Measurements from ENCODE around the gene CUBN.

Gene CUBN

DNA sequence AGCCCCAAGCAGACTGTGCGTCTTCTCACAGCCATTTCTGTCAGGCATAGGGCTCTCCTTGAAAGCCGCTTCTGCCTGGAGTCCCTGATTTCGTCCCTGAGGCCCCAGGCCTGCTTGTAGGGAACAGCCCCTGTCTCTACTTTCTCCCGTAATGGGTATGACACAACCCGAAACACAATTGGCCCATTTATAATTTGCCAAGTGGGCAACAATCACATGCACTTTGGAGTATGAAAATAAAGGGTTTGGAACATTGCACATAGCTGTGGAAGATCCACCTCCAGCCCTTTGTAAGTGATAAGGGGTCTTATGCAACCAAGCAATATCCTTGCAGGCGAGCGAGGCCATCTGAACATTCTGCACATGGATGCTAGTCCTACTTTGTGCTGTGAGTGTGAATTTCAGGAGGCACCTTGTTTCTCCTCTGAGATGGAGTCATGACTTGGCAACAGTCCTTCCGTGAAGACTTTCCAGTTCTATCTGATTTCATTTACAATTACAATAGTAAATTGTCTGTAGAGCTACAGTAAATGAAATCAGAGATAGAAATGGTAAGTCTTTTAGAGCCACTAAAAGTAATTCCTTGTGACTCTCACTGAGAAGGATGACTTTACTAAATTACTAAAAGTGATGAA, 141.5 kb downstream of the CUBN start:
- no peak for DNase-seq (ENCODE audit: low spot score)

DNA sequence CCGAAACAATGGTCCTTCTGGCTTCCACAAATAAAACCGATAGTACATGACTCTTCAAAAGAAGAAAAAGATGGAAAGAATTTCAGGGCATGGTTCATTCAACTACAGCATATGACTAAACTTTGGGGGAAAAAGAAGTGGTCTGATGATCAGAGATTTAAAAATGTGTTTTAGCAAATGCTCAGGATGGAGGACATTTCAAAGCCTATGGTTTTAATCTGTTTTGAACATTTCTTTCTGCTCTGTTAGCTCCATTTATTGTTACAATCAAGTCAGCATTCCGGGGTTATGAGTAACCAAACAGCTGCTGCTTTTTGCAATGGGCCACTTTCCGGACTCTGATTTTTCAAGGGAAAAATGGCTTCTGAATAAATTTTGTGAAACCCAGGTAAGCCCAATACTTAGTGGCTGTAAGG, 142.4 kb downstream of the CUBN start:
- no peak for DNase-seq (ENCODE audit: low spot score)

GRCh38 chr10:16986406-16987205, 143.0 kb downstream of the CUBN start:
- no peak for DNase-seq (ENCODE audit: low spot score)

GRCh38 chr10:16986082-16986405, 143.6 kb downstream of the CUBN start:
- DNase-seq (ENCODE audit: low spot score), result no peak

- DNase-seq (ENCODE audit: low spot score), result no peak
Observed at GRCh38 chr10:16984242-16984641, 145.4 kb downstream of the CUBN start.

DNA sequence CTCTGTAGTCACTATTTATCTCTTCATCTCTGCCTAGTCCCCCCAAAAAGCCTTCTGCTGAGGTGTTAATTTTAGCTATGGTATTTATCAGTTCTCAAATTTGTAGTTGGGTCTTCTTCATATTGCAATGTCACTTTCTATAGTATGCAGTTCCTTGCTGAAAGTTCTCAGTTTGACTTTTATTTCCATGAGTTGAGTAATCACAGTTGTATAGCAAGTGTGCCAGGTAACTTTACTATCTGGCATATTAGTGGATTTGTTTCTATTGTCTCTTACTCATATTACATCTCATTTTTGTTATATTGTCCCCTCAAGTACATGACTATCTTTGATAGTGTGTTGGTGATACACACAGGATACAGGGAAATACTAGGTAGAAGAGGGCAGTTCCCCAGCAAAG, 152.8 kb downstream of the CUBN start:
- DNase-seq (ENCODE audit: low spot score), result no peak

GRCh38 chr10:16975188-16975587, 154.4 kb downstream of the CUBN start:
- DNase-seq (ENCODE audit: low spot score), result no peak

DNA sequence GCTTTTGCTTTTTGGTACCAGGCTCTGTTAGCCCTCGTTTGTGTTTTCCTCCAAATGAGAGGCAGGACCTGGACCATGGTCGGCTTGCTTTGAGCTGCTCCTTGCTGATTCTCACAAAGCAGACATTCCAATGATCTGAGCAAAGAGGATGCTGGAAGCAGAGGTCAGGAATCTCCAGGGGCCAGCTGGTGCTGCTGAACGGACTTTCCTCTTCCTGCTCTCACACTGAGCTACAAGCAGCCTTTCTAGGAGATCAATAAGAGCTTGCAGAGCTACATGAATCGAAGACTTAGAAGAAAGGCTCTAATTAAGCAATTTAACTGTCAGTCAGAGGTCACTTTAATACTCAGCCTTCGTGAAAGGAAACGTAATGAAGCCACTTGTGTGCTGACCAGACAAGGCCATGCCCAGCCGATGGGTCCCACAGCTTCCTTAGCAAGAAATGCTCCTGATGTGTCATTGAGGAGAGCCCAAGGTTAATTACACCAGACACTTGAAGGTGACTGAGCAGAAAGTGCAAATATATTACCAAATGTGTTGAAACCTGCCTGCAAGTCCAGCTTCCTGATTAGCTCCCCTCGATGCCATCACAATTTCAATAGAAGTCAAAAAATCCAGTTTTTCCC, 161.1 kb downstream of the CUBN start:
- DNase-seq (ENCODE audit: low spot score), result no peak

DNA sequence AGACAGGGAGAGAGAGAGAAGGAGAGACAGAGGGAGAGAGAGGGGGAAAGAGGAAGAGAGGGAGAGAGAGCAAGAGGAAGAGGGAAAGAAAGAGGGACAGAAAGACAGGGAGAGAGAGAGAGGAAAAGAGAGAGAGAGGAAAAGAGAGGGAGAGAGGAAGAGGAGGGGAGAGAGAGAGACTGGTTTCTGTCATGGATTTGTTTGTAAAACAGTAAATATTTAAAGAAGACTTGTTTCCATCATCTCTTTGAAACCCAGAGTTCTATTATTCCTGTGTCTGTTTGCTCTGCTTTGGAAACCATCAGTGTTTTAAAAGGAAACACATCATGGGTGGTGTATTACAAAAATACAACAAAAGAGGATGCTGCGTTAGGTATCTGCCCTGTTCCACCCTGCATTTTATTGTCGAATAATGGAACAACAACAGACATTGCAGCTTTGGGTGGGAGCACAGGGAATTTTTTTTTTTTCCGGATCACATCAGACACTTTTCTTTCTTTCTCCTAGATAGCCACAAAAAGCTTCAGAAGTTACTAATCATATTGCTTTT, 161.7 kb downstream of the CUBN start:
- DNase-seq (ENCODE audit: low spot score), result no peak

DNA sequence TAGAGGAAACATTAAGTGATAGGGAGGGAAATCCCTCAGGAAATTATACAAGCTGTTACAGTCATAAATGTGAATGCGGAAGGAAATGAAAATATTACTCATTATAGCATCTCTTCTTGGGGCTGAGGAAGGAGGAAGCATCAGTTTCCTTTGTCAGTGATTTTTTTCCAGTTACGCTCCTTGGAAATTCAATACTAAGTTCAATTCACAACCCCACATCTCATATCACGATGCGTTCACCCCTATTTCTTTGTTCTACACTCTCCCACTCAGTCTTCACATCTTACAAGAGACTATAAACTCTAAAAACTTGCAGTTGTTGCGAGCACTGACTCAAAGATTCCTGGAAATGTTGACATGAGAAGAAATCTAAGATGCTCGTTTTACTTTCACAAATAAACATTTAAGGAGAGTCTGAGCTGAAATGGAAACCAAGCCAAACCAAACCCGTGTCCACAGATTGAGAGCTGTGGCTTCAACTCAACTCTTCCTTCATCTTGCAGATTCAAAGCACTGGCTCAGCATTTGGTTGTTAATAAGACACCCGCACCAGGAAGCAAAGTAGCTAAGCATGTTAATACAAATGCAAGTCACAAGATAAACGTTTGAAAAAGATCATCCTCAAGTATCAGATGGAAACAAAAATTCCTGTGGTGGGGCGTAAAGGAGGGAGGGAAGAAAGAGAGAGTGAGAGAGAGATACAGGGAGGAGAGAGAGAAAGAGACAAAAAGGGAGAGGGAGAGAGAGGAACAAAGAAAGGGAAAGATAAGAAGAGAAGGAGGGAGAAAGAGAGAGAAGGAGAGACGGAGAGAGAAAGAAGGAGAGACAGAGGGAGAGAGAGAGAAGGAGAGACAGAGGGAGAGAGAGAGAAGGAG, 162.4 kb downstream of the CUBN start:
- no peak for DNase-seq (ENCODE audit: low spot score)

GRCh38 chr10:16965740-16966447, 163.7 kb downstream of the CUBN start:
- no peak for DNase-seq (ENCODE audit: low spot score)

- DNase-seq (ENCODE audit: low spot score), result no peak
Observed at GRCh38 chr10:16965344-16965616, 164.3 kb downstream of the CUBN start.

- DNase-seq (ENCODE audit: low spot score), result no peak
Observed at GRCh38 chr10:16964576-16965343, 164.9 kb downstream of the CUBN start.

DNA sequence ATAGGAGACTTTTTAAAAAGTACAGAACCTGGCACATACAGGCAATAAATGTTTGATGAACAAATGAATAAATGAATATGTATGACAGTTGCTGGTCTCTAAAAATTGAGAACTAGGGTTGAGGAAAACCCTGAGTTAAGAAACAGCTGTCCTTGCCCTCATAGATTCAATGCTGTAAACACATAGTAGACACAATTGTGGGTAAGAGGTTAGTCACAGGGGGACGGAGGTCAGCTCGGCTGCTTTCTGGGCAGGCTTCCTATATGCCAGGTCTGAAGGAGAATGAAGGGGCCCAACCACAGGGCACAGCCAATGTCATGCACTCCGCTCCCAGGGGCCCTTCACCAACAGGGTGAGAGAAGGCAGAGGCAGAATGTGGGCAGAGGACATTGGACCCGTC, 169.1 kb downstream of the CUBN start:
- DNase-seq (ENCODE audit: low spot score), result no peak

- DNase-seq (ENCODE audit: low spot score), result no peak
Observed at GRCh38 chr10:16957038-16957437, 172.6 kb downstream of the CUBN start.

DNA sequence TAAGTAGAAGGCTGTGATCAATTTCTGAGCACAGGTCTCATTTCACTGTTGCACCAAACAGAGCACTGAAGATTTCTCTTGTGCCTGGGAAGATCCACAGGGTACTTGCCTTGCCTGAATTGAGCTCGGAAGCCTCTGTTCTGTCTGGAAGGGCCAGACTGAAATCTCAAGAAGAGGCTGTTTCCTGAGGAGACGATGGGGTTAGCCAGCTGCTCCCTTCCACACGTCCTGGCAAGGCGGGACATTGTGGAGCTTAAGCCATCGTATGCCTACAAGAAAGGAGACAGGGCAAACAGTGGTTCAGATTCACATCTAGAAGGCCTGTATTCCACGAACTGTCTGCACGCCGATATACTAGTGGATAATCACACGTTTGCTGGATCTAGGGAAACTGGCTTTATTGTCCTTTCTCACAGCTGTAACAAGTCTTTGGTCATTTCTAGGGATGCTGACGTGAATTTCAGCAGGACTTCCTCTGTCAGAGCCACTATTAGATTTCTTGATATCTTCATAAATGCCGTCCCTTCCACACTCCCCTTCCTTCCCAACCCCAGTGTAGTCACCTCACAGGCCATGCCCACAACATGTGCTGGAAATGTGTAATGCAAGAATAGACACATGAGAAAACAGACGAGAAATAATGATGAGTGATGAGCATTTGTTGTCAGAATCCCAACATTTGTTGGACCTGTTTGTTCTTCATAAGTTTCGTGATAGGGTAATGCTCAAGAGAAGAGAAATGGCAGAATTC, 175.2 kb downstream of the CUBN start:
- DNase-seq (ENCODE audit: low spot score), result no peak

DNA sequence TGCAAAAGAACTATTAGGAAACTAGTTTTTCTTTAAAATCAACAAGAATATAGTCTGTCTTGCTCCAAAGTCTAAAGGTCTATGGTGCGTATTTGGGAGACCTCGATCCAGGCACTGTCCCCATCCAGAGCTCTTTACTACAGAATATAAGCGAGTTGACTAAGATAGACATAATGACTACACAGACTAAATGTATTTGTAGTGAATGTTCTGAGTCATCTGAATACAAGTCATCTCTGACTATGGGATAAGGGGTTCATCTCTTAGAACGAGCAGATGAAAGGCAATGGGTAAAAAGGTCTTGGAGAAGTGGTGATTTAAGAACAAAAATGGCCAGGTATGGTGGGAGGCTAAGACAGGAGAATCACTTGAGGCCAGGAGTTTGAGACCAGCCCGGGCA, 176.3 kb downstream of the CUBN start:
- no peak for DNase-seq (ENCODE audit: low spot score)

DNA sequence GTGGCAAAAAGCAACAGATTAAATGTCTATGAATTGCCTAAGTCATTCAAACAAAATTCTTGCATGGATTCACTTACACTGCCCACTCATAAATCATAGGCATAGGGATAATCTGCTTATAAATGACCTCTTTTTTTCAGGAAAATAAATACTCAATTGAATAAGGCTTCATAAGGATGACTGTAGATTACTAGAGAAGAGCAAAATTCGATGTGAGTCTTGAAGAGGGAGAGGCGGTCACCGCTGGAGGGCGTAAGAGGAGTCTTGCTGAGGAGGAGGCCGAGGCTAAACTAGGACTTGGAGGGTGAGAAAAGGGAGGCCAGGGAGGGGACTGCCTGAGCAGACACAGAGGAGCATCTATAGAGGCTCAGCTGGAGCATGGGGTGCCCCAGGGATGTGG, 177.0 kb downstream of the CUBN start:
- no peak for DNase-seq (ENCODE audit: low spot score)

DNA sequence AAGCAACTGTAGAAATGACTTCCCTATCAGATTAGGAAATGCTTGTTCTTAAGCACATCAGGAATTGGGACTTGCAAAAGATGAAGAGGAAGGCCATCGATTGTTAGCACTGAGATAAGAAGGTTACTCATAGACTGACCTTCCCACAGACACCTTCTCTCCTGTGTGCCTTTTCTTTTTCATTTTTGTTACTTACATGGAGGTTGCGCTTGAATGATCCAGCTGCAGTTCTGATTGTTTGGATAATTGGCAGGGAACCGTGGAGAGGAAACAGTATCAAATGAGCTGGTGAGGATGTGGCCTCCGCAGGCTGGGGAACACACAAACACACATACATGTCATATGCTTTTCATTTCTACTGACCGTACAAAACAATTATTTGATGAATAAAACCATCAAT, 177.5 kb downstream of the CUBN start:
- DNase-seq (ENCODE audit: low spot score), result no peak

Data from hematopoietic multipotent progenitor cell treated with erythropoietin and hydrocortisone succinate and interleukin-3 and kit ligand, for 17 days (in vitro differentiated cells).